RPMI8226 (cell line): ENCODE results near the gene ARHGEF2.

ENCODE experiments used
- DNase-seq: peaks from one replicate; pipeline ENCODE4 v3.0.0-alpha.2; 2015

The ARHGEF2 gene

DNA sequence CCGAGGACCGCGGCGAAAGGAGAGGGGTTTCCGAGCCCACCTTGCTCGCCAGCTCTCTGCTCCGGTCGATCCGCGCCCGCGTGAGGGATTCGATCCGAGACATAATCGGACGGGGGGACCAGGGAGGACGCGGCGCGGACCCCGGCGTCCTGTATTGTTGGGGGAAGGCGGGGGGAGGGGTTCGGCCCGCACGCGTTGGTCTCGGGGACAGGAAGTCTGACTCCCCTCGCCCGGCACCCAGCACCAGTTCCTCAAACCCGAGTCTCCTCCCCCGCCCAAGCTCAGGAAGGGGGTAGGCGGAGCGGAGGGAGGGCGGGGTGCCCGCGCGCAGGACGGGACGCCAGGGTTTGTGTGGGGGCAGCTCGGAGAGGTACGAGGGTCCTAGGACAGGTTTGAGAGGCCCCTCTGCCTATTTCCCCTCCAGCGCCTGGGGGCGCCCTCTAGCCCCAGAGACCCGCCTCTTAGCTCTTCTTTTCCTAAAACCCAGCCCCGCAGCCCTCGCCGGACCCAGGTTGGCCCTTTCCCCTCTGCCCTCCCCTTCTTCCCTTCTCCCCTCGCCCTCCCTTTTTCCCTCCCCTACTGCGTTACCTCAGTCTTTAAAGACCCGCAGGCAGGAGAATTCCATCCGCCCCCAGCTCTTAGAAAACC, at the start of gene ARHGEF2:
Gene ARHGEF2 (minus strand): TSS at position 223 of the 648 bp plus-strand sequence. CDS start 120 bp downstream, at position 103.
- DNase-seq, result peak; percentile 95

DNA sequence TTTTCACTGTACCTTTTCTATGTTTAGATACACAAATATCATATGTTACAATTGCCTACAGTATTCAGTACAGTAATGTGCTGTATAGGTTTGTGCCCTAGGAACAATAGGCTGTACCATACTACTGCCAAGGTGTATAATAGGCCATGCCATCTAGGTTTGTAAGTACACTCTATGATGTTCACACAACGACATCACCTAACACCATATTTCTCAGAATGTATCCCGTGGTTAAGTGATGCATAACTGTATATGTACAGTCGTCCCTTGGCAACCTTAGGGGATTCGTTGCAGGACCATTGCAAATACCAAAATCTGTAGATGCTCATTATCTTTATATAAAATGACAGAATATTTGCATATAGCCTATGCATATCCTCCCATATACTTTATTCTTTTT, 48.2 kb upstream of the ARHGEF2 start:
- no peak for DNase-seq

DNA sequence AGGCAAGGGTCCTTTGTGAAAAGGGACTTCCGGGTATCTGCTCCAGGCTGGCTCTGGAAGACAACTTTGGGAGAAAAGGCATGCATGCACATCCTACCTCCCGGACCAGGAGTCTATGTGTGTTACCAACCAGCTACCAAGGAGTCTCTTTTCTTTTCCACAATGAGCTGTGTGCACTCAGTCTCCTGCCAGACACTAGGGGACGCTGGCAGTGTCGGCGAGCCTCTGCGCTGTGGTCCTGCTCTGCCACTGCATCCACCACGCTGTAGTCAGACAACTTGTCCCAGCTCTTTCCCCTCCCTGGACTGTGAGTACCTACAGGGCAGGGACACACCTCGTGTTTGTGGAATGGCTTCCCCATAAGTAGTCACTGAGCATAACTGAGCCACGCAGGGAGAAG, 47.5 kb upstream of the ARHGEF2 start:
- peak; percentile 65 for DNase-seq

DNA sequence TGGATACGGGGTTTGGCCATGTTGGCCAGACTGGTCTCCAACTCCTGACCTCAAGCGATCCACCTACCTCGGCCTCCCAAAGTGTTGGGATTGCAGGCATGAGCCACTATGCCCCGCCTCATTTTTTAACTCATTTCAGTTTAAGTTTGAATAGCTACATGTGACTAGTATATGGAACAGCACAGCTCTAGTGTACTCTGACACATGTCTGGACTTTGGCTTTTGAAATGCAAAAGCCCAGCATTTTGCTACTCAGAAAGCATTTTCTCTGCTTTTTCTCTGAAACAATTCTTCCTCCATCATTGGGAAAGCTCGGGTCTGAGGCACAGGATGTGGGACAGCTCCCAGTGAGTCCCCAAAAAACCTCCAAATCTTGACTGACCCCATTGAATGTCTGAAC, 46.5 kb upstream of the ARHGEF2 start:
- DNase-seq, result no peak

DNA sequence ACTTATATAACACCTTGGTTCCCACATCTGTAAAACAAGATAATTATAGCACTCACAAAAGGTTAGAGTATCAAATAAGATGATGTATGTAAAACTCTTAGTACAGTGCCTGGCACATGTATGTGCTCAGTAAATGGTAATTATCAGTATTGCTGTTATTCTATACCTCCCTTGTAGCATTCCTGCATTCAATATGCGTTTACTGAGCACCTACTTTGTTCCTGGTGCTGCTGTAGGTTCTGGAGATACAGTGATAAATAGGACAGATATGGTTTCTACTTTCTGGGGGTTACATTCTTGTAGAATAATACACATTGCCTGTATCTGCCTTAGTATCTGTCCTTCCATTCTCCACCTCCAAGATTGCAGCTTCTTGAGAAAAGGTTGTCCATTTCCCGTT, 43.6 kb upstream of the ARHGEF2 start:
- DNase-seq, result no peak

DNA sequence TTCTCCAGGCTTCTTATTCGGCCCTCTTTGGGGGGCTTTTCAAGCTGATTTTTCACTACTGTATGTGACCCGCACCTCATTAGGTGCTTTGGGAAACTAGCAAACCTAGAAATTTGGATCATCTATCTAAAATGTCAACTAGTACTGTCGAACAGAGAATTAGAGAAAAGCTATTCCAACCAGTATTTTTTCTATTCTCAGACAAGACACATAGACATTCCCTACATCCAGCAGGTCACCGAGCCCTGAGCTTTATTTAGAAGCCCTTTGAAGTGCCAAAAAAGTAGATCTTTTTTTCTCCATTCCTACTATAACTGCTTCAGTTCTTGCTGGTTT, 42.7 kb upstream of the ARHGEF2 start:
- no peak for DNase-seq

DNA sequence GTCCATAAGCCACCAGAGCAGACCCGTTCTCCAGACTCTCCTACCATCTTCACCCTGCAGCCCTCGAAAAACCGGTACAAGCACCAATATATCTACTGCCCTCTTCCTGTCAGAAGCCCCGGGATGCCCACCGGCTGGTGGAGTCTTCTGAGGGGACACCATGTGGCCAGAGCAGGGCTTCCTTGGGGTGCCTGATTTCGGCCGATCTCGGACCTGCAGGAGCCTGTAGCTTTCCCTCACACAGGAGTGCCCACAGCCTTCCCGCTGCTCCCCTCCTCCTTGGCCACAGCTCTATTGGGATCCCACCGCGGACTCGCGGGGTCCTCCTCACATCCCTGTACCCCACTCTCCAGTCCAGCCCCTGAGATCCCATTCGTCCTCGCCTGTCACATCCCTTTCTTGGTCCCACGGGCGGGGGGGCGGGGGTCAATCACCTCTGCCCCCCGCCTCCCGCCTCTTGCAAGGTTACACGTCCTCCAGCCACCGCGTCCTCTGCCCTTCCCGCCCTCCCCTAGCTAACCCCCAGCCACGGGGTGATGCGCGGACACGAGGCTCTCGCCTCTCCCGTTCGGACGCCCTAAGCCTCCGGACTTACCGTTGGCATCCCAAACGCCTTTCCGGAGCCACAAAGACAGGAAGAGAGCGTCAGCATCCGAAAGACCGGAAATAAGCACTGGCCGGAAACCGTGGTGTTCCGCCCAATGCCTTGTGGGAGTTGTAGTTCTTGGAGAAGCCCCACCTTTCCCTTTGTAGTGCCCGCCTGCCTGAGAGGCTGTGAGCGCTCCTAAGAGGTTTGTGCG, 42.1 kb upstream of the ARHGEF2 start, which contains the start of gene SSR2:
Gene SSR2 (minus strand): TSS at position 659 of the 800 bp plus-strand sequence. CDS start 784 bp downstream, outside the sequence.
- DNase-seq, result peak; percentile 95

DNA sequence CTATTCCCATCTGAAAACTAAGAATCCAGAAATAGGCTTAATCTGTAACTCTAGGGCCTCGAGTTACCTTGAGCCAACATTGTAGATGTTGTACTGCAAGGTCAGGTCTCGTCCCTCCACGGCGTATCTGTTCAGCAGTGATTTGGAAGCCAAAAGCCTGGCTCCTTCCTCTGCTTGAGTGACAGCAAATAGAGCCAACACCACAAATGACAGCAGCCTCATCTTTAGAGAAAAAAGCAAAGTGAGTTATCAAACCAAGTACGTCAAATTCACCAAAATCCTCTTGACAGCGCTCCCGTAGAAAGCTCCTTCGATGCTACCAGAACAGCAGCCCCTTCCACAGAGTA, 41.6 kb upstream of the ARHGEF2 start:
- DNase-seq, result no peak

DNA sequence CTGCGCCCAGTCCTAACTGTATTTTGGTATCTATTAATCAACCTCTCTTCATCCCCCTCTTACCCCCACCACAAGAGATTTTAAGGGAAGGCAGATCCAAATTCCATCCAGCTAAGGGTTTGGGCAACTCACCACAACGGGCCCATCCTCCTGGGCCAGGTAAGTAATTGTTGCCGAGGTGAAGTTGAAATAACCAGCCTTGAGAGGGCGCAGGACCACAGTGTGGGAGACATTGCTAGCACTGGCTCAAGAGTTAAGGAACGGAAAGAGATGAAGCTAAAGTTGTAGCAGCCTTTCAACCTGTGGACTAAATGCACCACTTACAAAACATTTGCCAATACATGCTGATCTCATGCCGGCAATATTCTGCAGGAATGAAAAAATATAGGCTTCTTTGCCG, 36.5 kb upstream of the ARHGEF2 start:
- no peak for DNase-seq

DNA sequence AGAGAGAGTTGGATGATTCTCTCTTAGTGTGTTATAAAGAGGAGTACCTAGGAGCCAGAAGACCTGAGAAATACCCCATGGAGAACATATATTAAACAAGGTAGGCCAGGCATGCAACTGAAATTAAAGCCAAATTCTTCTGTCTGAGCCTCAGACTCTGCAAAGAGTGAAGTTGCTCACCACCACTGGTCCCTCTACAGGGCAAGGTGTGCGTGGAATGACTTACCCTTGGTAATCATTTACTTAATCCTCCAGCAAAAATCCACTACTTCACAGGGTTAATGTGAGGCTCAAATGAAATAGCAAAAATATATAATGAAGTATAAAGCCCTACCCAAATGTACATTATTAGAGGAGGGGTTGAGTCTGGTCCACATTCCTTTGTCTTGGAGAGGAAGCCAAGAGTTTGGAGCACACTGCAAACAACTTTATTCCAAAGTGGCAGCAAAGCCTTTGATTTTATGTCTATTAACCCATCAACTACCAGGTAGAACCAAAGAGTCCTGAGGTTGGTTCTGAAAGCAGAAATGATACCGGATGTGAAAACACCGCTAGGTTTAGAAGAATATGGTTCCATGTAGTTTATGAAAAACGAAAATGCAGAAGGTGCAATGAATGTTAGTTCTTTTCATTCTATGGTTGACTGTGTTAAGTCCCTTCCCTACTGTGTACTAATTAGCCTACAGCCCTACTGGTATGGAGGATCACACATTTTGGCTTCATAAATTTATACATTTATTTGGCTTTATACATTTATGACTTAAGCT, 33.9 kb upstream of the ARHGEF2 start:
- no peak for DNase-seq

DNA sequence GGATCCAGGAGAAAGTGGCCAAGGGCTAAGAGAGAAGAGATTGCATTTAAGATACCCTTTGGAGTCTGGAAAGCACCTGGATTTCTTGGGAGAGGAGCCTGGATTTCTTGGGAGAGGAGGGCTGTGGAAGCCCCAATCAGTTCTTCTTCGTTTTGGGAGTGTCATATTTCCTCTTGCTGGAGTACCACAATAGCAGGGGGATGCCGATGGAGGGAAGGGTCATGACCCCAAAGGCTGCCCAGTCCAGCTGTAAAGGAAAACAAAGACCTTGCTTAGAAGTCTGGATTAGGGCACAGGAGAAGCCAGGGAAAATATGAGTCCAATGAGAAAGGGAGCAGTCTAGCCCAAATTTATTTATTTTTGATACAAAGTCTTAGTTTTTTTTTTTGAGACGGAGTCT, 31.1 kb upstream of the ARHGEF2 start:
- DNase-seq, result no peak

DNA sequence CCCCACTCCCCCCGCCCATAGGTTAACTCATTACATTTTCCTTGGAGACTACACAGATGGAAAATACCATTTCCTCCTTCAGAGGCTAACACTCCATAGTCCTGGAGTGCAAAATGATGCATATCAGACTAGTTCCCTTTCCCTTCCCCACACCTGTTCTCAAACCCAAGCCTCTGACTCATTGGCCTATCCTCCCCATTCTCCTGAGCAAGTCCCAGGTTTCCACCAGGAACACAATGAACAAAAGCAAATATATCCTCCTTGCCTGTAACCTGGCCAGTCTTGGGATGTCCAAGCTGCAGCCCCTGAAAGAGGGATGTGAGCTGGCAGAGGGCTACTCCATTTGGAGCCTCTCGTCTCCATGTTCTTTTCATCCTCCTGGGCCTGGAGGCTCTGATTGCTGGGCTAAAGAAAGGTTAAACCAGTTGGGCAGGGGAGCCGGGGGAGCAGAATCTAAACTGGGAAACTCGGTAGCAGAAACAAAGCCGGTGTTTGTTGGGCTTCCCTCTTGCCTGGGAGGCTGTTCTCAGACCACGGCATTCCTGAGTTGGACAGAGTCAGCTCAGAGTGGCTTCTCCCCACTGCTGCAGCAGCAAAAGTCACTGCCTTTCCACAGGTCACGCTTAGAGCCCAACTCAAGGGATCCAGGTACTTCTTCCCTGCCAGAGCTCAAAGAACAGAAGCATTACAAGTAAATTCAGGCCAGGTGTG, 28.5 kb upstream of the ARHGEF2 start:
- DNase-seq, result no peak

DNA sequence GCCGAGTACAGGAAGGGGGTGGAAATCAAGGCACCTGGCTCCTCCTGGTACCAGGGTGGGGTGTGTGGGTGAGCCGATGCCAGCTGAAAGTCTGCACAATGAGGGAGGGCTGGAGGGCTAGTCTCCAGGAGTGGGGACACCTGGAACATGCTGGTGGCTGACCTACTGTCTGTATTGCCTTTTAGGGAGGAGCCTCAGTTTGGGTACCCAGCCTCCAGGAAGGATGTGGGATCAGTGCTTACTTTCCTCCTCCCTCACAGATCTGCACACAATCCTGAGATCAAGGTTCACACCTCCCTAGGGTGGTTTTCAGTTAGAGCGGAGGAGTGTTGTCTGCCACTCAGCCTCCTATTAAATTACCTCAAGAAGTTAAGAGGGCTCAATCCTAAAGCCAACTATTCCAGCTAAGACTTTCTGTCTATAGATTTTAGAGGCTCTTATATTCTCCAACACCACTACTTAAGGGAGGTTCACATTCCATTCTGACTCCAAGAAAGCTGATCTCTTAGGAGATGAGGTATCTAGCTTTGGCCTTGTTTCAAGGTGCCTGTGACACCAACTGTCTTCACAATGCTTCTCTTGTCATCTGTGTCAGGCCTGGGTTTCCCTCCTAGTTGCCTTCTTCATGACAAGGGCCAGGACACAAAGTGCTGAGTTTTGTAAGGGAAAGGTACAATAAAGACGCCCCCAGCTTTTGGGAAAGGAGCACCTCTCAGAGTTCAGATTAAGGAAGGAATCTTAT, 26.7 kb upstream of the ARHGEF2 start:
- DNase-seq, result no peak

DNA sequence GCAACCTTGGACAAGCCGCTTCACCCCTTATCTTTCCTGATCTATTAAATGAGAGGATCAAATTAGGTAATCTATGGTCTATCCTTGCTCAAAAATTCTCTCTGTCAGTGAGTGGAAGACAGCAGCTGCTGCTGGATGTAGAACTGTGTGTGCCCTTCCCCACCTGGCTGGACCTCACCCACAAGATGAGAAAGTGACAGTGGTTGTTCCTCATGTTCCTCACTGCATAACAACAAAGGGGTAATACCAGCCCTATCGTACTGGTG, 25.5 kb upstream of the ARHGEF2 start:
- DNase-seq, result no peak

DNA sequence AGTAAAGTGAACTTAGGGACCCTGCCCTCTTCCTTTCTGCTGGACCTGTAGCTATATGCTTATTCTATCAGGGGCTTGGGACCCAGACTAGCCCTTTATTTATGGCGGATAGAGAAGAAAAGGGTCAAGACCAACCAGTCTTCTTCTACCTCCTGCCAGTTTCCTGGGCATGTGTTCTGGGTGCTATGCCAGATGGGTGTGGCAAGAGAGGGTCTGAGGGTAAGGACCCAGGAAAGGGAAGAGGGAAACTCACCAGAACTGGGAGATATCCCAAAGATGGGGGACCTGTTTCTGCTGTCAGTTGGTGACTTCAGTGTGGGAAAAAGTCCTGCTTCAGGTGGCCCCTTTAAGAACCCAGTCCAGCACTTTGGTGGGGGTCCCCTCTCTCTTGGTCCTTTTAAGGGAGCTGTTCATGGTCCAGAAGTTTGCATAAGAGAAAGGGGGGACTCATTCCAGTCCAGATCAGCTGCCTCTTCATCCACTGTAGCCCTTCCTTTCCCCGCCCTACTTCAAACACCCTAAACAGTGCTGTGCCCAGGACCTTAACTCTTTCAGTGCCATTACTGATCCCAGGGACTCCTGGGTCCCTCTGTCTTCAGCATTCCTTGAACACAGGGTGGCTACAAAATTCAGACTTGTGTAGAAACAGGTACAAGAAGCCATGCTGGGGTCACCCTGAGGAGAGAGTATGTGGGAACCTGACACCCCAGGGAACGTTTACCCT, 24.0 kb upstream of the ARHGEF2 start:
- no peak for DNase-seq

DNA sequence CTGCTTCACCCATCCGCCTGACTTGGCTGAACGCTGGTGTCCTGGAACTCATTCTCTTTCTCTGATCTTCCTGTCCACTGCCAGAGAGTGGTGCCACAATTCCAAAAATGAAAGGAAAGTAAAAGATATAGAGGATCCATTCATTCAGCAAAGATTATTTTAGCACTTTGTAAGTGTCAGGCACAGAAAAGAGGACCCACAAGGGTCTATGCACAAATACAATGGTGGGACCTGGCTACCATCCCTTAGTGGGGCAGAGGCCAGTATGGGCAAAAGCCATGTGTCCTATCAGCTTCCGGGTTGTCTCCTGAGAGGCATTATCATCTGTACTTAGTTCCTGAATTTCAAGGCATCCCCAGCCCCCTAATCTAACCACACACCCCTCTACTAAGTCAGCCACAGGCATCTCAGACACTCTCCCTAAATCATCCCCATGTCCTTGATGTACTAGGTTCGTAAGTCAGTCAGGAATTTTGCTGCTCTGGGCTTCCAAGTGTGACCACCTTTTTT, 23.4 kb upstream of the ARHGEF2 start:
- no peak for DNase-seq

DNA sequence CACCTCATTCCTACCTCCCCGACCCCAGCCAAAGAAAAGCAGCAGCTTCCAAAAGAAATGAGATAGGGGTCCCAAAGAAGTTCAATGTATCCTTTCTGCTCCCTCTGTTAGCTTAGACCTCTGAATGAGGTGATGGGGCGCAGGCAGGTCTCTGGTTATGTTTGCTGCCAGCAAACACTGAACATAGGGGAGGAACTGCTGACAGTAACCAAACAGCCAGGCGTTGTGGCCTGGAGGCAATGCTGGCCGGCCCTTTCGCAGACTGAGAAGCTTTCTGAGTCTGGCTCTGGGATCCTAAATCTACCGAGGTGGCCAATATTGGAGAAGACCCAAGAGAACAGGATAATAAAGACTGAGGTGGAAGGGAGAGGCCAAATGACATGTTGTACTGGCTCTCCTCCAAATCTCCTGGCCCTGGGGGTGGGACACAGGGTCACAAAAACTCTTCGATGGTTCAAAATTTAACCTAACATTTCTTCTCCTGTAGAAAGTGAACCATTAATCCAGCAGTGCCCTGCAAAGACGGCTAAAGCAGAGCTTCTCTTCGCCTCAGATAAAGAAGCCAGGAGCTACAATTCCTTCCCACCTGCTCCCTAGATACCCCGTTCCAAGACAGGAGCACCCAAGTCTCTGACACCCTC, 22.8 kb upstream of the ARHGEF2 start:
- DNase-seq, result no peak

DNA sequence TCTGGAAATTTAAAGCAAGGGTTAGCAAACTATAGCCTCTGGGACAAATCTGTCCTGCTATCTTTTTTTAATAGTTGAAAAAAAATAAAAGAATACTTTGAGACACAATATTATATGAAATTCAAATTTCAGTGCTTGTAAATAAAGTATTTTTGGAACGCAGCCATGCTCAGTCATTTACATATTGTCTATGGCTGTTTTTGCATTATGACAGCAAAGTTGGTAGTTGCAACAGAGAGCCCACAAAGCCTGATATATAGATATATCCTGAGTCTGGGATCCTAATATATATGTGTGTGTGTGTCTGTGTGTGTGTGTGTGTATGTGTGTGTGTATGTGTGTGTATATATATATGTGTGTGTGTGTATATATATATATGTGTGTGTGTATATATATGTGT, 21.6 kb upstream of the ARHGEF2 start:
- DNase-seq, result no peak

DNA sequence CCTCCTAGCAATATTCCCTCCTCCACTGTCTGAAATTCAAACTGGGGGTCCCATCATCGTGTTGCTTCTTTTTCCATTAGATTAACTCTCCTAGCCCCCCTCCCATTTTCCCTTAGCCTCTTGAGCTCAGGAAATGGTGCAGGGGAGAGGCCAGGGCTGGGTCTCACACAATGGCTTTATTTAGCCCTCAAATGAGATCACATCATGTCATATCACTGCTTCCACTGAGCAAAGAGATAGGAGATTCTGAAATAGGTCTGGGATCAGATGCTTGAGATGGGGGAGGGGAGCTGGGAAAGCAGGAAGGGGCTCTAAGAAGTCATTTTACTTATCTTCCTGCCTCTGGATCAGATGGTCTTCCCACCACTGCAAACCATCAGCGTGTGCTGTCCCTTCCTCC, 17.8 kb upstream of the ARHGEF2 start:
- no peak for DNase-seq

DNA sequence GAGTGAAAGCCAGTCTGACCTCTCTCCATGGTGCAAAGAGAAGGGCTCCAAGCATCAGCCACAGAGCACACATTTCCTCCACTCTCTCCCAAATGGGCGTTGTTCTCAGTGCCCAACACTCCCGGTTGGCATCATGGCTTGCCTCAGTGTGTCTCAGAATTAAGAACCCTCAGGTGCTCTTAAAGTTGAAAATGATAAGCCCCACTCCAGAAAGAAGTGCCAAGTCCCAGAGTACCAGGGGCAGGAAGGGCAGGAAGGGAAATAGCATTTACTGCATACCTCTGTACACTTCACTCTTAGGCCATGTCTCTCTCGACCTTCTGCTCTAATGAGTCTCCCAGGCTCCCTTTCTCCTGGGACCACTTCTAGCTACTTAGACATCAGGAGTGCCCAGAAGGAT, 15.2 kb upstream of the ARHGEF2 start:
- DNase-seq, result no peak

DNA sequence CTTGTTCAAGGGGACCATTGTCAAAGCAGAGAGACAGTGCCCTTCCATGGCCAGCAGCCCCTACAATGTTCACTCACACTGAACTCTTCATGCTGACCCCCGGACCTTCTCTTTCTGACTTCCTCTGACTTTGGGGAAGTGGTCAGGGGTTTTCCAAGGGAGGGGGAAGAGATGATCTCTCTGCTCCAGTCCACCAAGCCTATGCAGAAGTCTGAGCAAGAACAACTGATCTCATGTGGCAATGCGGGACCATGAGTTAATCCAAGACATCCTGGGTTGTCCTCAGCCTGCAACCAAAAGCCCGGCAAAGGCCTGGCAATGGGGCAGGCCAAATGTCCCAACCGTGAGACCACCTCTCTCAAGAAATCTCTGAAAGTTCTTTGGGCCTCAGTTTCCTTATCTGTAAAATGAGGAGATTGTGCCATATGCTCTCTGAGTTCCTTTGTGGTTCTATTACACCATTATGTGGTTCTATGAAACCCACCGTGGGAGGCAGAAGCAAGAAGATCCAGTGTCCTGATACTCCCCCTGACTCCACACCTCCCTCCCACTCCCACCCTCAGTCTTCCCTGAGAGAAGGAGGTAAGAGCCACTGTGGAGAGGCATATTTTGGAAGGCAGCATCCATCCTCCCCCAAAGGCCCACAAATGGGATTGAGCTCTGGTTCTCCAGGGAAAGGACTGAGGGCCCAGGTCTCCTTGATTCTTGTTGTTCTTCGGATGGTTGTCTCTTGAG, 11.8 kb upstream of the ARHGEF2 start:
- no peak for DNase-seq
